Stimulated activated memory B cell treated with anti-CD40 and anti-IgM and Interleukin-4, amounts not matched to agents 10 μg/mL and 1 μg/mL and 100 μg/mL, for 72 hours (primary cell): ENCODE results near the gene SCN1A.
"Not testable (repeated sequence)": the region's sequence is repeated elsewhere in the genome, so short reads cannot be mapped to it uniquely, and the experiment has no call there.

Experiments
- ATAC-seq: fragments of 150-1000 bp; cut with Tn5 transposase; 2 replicates; pipeline ENCODE4 v1.10.0; 2021
- H3K27ac Mint-ChIP-seq: one replicate; pipeline ENCODE4 v1.8.0; 2022; ENCODE audit warnings: mild to moderate bottlenecking, mixed read lengths
- H3K27me3 Mint-ChIP-seq: one replicate; pipeline ENCODE4 v1.8.0; 2022; ENCODE audit warnings: mixed read lengths
- H3K36me3 Mint-ChIP-seq: one replicate; pipeline ENCODE4 v1.8.0; 2022; ENCODE audit warnings: mixed read lengths
- H3K4me1 Mint-ChIP-seq: one replicate; pipeline ENCODE4 v1.8.0; 2022; ENCODE audit warnings: mixed read lengths
- H3K4me3 Mint-ChIP-seq: one replicate; pipeline ENCODE4 v1.8.0; 2022; ENCODE audit warnings: mild to moderate bottlenecking, moderate library complexity, mixed read lengths
- H3K9me3 Mint-ChIP-seq: one replicate; pipeline ENCODE4 v1.8.0; 2022; ENCODE audit warnings: mixed read lengths

SCN1A gene

DNA sequence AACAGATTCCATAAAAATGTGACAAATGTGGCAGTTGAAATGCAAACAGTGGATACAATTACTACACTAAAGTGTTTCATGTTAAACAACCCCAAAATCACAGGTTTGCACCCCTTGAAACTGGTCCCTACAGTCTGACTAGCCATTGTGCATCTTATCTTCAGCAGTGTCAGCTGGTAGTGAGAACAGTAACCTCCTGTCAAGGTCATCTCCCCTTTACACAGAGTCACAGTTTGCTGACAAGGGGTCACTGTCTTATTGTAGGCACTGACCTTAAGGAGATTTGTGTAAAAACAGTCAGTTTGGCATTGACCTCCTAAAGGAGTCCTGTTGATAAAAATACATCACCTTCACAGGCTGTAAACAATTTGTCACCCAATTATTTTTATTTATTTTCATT, 137.0 kb downstream of the SCN1A start:
- no peak overlapping the region for H3K4me3 Mint-ChIP-seq
- no peaks in the 10 kb centered on the region for H3K36me3 Mint-ChIP-seq
- no peak overlapping the region for H3K27ac Mint-ChIP-seq
- ATAC-seq = no peak
- no peaks in the 10 kb centered on the region for H3K4me1 Mint-ChIP-seq
- peaks cover 8% of the 10 kb centered on the region for H3K27me3 Mint-ChIP-seq
- no peaks in the 10 kb centered on the region for H3K9me3 Mint-ChIP-seq

DNA sequence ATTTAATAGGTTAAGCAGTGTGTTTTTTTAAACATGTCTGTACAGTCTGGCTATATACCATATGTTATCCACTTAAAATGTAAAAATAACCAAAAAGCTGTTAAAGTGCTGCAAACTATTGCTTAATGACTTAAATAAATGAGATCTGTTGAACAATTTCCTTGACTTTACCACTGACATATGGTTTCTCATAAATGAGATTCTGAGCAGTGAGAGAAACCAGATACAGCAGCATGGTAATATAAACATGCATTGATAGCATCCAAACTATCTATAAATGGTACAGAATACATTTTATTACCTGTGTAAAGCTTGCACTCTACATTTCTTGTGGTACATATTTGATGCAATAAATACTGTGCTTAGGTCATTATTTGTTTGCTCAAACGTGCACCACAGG, 138.0 kb downstream of the SCN1A start:
- Mint-ChIP-seq H3K4me3 (no peak overlapping the region), H3K27ac (no peak overlapping the region), H3K9me3 (no peaks in the 10 kb centered on the region), H3K4me1 (no peaks in the 10 kb centered on the region), H3K36me3 (no peaks in the 10 kb centered on the region), H3K27me3 (peaks cover 16% of the 10 kb centered on the region)
- ATAC-seq = no peak

DNA sequence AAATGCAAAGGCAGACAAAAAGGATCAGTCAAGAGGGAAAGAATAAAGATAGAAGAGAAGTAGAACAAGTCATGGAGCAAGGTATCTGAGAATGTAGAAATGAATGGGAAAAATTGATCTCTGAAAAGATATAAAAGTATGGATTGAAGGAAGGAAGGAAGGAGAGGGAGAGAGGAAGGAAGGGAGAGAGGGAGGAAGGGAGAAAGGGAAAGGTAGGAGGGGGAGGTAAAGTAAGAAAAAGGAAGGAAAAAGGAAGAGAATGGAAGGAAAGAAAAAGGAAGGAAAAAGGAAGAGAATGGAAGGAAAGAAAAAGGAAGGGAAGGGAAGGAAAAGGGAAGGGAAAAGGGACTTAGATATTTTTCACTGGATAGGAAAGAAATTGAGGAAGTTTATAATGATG, 142.7 kb downstream of the SCN1A start:
- no peak overlapping the region for H3K4me3 Mint-ChIP-seq
- ATAC-seq = no peak
- H3K4me1 Mint-ChIP-seq = no peaks in the 10 kb centered on the region
- no peak overlapping the region for H3K27ac Mint-ChIP-seq
- no peaks in the 10 kb centered on the region for H3K9me3 Mint-ChIP-seq
- no peaks in the 10 kb centered on the region for H3K36me3 Mint-ChIP-seq
- H3K27me3 Mint-ChIP-seq = peaks cover 37% of the 10 kb centered on the region

DNA sequence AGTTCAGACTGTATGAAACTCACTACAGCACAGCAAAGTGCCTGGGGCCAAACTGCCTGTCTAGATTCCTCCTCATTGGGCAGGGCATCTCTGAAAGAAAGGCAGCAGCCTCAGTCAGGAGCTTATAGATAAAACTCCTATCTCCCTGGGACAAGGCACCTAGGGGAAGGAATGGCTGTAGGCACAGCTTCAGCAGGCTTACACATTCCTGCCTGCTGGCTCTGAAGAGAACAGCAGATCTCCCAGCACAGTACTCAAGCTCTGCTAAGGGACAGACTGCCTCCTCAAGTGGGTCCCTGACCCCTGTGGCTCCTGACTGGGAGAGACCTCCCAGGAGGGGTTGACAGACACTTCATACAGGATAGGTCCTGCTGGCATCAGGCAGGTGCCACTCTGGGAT, 155.7 kb downstream of the SCN1A start:
- H3K4me1 Mint-ChIP-seq, H3K4me3 Mint-ChIP-seq, H3K27ac Mint-ChIP-seq, H3K9me3 Mint-ChIP-seq, H3K36me3 Mint-ChIP-seq, ATAC-seq: not testable (repeated sequence)
- peaks cover 72% of the 10 kb centered on the region for H3K27me3 Mint-ChIP-seq

DNA sequence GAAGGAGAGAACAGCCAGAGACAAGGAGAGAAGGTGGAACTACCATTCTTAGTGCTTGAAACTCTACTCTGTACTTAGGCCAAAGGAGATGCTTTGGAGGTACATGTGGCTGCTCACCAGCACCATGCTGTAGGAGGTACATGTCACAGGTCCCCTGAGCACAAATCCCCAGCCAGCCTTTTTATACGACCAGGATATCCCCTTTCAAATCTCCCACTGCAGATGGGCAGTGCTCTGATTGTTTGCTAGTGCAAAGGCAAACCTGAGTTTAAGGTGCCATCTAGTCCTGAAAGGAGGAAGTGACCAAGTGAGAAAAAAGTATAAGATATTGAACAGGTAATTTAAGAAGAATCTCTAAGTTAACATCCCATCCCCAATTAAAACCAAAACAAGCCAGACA, 157.2 kb downstream of the SCN1A start:
- H3K27me3 Mint-ChIP-seq = peaks cover 69% of the 10 kb centered on the region

DNA sequence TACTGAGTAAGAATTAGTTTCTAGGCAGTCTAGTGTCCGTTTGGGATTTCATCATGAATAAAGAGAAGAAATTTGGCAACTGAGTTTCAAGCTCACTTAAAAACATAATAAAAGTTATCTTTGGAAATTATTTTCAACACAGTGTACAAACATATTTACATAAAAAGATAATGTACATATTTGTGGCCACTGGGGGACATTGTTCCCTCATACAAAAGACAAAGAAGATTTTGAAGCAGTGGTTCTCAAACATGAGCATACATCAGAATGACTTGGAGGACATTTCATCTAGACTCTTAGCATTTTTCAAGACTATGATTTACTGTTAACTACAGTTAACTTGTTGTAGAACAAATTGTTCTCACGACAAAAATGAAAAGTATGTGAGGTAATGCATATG, 158.6 kb downstream of the SCN1A start:
- no peak overlapping the region for H3K27ac Mint-ChIP-seq
- no peaks in the 10 kb centered on the region for H3K36me3 Mint-ChIP-seq
- no peaks in the 10 kb centered on the region for H3K4me1 Mint-ChIP-seq
- H3K4me3 Mint-ChIP-seq = no peak overlapping the region
- H3K9me3 Mint-ChIP-seq = no peaks in the 10 kb centered on the region
- H3K27me3 Mint-ChIP-seq = peaks cover 63% of the 10 kb centered on the region
- no peak for ATAC-seq

More for the DNA sequence above, 157.2 kb downstream of the SCN1A start:
- ATAC-seq = no peak
- H3K4me3 Mint-ChIP-seq = no peak overlapping the region
- H3K4me1 Mint-ChIP-seq = no peaks in the 10 kb centered on the region
- H3K36me3 Mint-ChIP-seq = no peaks in the 10 kb centered on the region
- no peak overlapping the region for H3K27ac Mint-ChIP-seq
- H3K9me3 Mint-ChIP-seq = no peaks in the 10 kb centered on the region

DNA sequence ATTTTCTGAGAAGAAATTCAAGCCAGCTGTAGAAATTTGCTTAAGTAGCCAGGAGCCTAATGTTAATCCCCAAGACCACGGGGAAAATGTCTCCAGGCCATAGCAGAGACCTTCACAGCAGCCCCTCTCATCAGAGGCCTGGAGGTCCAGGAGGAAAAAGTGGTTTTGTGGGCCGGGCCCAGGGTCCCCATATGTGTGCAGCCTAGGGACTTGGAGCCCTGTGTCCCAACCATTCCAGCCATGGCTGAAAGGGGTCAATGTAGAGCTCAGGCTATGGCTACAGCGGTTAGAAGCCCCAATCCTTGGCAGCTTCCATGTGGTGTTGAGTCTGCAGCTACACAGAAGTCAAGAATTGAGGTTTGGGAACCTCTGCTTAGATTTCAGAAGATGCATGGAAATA, 160.1 kb downstream of the SCN1A start:
- Mint-ChIP-seq H3K27ac (no peak overlapping the region), H3K27me3 (peaks cover 49% of the 10 kb centered on the region), H3K4me3 (no peak overlapping the region), H3K4me1 (no peaks in the 10 kb centered on the region), H3K9me3 (no peaks in the 10 kb centered on the region), H3K36me3 (no peaks in the 10 kb centered on the region)
- ATAC-seq = no peak

DNA sequence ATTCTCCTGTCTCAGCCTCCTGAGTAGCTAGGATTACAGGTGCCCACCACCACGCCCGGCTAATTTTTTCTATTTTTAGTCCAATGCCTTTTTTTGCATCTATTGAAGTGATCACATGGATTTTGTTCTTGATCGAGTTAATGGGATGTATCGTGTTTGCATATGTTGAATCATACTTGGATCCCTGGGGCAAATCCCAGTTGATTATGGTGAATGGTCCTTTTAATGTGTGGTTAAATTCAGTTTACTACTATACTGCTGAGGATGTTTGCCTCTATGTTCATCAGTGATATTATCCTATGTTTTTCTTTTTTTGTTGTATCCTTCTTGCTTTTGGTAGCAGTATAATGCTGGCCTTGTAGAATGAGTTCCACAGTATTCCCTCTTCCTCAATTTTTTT, 166.0 kb downstream of the SCN1A start:
- no peaks in the 10 kb centered on the region for H3K36me3 Mint-ChIP-seq
- H3K9me3 Mint-ChIP-seq = no peaks in the 10 kb centered on the region
- no peaks in the 10 kb centered on the region for H3K4me1 Mint-ChIP-seq
- H3K4me3 Mint-ChIP-seq = no peak overlapping the region
- no peak overlapping the region for H3K27ac Mint-ChIP-seq
- H3K27me3 Mint-ChIP-seq = peaks cover 1% of the 10 kb centered on the region
- no peak for ATAC-seq

DNA sequence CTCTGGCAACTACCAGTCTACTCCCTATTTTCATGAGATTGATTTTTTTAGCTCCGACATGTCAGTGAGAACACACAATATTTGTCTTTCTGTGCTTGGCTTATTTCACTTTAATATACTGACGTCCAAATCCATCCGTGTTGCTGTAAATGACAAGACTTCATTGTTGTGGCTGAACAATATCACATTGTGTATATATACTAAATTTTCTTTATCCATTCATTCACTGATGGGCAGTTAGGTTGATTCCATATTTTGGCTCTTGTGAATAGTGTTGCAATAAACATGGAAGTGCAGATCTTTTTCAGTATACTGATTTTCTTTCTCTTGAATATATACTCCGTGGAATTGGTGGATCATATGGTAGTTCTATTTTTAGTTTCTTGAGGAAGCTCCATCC, 168.4 kb downstream of the SCN1A start:
- Mint-ChIP-seq H3K27me3 (no peaks in the 10 kb centered on the region), H3K27ac (no peak overlapping the region), H3K4me1 (peaks cover 13% of the 10 kb centered on the region), H3K4me3 (no peak overlapping the region), H3K36me3 (no peaks in the 10 kb centered on the region), H3K9me3 (no peaks in the 10 kb centered on the region)
- no peak for ATAC-seq

DNA sequence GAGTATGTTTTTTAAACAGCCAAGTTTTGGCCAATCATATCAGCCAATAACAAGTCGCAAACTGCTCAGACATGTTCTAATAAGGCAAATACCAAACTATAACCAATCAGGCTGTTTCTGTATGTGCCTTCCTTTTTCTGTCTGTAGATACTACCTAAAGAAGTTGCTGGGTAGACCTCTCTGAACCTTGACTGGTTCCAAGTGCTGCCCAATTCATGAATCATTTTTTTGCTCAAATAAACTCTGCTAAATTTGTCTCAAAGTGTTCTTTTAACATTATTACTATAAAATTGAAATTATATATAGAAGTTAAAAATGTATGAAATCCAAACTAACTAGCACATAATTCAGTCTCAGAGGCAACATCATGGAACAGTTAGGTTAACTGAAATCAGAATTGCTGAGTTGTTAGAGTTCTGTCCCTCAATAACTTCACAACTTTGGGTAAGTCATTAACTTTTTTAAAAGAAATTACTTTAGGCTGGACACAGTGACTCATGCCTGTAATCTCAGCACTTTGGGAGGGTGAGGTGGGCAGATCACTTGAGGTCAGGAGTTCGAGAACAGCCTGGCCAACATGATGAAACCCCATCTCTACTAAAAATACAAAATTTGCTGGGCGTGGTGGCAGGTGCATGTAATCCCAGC, 169.4 kb downstream of the SCN1A start:
- Mint-ChIP-seq H3K27ac (no peak overlapping the region), H3K4me3 (no peak overlapping the region), H3K36me3 (no peaks in the 10 kb centered on the region), H3K9me3 (no peaks in the 10 kb centered on the region), H3K27me3 (no peaks in the 10 kb centered on the region), H3K4me1 (peaks cover 13% of the 10 kb centered on the region)
- ATAC-seq = no peak

DNA sequence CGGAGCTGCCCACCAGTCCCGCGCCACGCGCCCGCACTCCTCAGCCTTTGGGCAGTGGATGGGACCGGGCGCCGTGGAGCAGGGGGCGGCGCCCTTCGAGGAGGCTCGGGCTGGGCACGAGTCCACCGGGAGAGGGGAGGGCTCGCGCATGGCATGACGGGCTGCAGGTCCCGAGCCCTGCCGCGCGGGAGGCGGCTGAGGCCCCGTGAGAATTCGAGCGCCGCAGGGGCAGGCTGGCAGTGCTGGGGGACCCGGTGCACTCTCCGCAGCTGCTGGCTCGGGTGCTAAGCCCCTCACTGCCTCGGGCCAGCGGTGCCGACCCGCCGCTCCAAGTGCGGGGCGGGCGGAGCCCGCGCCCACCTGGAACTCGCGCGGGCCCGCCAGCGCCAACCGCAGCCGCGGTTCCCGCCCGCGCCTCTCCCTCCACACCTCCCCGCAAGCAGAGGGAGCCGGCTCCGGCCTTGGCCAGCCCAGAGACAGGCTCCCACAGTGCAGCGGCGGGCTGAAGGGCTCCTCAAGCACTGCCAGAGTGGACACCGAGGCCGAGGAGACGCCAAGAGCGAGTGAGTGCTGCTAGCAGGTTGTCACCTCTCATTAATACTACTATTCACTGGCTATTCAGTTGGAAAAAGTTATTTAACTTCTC, 170.7 kb downstream of the SCN1A start:
- Mint-ChIP-seq H3K9me3 (no peaks in the 10 kb centered on the region), H3K36me3 (no peaks in the 10 kb centered on the region), H3K4me3 (no peak overlapping the region), H3K4me1 (peaks cover 13% of the 10 kb centered on the region), H3K27me3 (no peaks in the 10 kb centered on the region), H3K27ac (no peak overlapping the region)
- ATAC-seq = no peak

DNA sequence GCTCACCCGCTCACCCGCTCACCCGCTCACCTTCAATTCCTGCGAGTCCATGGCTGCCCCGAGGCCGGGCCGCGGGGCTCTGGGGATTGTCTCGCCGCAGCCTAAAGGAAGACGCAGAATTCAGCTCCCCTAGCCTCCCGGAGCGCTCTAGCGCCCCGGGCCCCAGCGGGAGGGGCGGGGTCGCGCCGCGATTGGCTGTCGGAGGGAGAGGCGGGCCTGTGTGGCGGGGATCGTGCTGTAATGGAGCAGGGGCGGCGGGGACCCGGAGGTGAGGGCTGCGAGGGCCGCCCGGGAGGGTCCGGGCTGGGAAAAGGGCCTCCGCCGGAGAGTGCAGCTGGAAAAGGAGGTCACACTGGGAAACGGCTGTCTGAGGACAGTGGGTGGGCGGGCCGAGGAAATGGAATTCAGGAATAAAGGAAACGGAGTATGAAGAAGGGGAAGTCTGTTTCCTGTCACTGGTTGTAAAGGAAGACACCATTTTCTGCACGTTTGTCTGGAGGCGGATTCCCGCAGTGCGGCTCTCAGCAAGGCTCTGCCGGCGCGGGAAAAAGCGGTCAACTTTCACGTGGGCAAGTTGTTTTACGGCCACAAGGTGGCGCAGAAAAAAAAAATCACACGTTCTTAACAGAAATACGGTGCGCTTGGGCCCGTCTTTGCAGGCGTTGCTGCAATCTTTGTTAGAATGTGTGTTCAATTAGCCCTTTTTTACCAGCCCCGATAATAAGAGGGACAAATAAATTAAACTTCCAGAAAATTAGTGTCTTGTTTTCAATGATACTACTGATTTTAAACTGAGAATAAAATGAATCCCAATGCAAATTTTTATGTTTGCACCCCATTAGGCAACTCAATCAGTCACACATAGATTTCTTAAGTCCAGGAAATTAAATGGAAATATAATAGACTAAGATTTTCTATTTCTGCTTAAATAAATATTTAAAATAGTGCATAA, 173.9 kb downstream of the SCN1A start, which contains the start of gene TTC21B:
Gene TTC21B, minus strand, starts transcription at position 122 of the 952 bp plus-strand sequence. Its CDS starts 71 bp downstream, at position 51.
- ATAC-seq = peak; percentile 98
- H3K27ac Mint-ChIP-seq = no peak within 1 kb of the TSS
- no peaks in the 10 kb centered on the region for H3K36me3 Mint-ChIP-seq
- H3K27me3 Mint-ChIP-seq = no peaks in the 10 kb centered on the region
- no peaks in the 10 kb centered on the region for H3K9me3 Mint-ChIP-seq
- no peak within 1 kb of the TSS for H3K4me3 Mint-ChIP-seq
- peaks cover 13% of the 10 kb centered on the region for H3K4me1 Mint-ChIP-seq

DNA sequence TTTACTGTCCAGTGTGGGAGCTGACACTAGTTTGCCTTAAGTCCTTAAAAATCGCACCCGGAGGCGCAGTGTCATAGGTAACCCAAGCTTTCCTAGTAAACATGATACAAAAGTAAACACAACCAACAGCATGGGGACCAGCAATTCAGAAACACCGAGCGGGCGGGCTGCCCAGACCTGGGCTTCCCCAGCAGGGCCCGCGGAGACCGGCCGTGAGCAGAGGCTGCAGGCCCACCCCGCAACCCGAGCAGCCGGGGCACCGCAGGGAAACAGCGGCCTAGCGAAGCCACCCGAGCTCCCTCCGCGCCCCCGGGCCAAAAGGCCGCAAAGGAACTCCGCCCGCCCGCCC, 174.5 kb downstream of the SCN1A start:
- H3K36me3 Mint-ChIP-seq = no peaks in the 10 kb centered on the region
- no peaks in the 10 kb centered on the region for H3K9me3 Mint-ChIP-seq
- peaks cover 13% of the 10 kb centered on the region for H3K4me1 Mint-ChIP-seq
- H3K27ac Mint-ChIP-seq = no peak overlapping the region
- H3K4me3 Mint-ChIP-seq = no peak overlapping the region
- H3K27me3 Mint-ChIP-seq = no peaks in the 10 kb centered on the region
- peak; percentile 74 for ATAC-seq

DNA sequence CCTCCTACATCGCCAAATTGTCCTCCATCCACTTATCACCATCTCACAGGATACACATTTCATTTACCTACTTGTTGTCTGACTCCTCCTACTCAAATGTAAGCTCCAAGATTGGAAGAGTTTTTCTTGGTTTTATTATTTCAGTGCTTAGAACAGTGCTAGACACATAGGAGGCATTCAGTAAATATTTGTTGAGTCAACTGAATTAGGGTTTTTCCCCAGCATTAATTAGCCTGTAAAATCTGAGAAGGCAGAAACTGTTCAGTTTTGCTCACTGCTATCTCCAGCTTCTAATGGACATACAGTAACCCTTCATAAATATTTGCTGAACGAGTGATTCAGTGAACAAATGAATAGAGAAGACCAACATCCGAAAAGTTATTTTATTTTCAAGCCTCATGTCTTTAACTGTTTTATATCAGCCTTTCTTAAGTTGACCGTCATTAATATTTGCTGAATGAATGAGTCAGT, 175.0 kb downstream of the SCN1A start:
- Mint-ChIP-seq H3K27ac (no peak overlapping the region), H3K36me3 (peaks cover 4% of the 10 kb centered on the region), H3K4me1 (peaks cover 13% of the 10 kb centered on the region), H3K27me3 (no peaks in the 10 kb centered on the region), H3K9me3 (no peaks in the 10 kb centered on the region), H3K4me3 (no peak overlapping the region)
- no peak for ATAC-seq

DNA sequence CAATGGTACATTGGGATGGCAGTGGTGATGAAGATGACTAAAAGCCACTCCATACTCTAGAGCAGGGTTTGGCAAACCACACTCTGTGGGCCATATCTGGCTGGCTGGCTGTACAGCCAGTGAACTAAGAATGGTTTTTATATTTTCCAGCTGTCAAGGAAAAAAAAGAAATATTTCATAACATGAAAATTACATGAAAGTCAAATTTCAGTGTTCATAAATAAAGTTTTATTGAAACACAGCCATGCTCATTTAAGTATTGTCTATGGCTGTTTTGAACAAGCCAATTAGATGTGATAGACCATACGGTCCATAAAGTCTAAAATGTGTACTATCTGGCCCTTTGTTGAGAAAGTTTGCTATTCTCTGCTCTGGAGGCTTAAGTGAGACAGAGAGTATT, 175.7 kb downstream of the SCN1A start:
- H3K4me3 Mint-ChIP-seq = no peak overlapping the region
- ATAC-seq = no peak
- H3K27me3 Mint-ChIP-seq = no peaks in the 10 kb centered on the region
- peaks cover 11% of the 10 kb centered on the region for H3K36me3 Mint-ChIP-seq
- peaks cover 13% of the 10 kb centered on the region for H3K4me1 Mint-ChIP-seq
- H3K9me3 Mint-ChIP-seq = no peaks in the 10 kb centered on the region
- H3K27ac Mint-ChIP-seq = no peak overlapping the region
